GM19193 (cell line): ENCODE measurements around the gene KIAA1671.

Experiments used
- POLR2A ChIP-seq: IDR thresholded peaks from 4 replicates; pipeline ENCODE4 v1.6.1; 2011; ENCODE audit not compliant: insufficient read depth, insufficient read length; ENCODE audit errors: extremely low read depth

KIAA1671 gene

DNA sequence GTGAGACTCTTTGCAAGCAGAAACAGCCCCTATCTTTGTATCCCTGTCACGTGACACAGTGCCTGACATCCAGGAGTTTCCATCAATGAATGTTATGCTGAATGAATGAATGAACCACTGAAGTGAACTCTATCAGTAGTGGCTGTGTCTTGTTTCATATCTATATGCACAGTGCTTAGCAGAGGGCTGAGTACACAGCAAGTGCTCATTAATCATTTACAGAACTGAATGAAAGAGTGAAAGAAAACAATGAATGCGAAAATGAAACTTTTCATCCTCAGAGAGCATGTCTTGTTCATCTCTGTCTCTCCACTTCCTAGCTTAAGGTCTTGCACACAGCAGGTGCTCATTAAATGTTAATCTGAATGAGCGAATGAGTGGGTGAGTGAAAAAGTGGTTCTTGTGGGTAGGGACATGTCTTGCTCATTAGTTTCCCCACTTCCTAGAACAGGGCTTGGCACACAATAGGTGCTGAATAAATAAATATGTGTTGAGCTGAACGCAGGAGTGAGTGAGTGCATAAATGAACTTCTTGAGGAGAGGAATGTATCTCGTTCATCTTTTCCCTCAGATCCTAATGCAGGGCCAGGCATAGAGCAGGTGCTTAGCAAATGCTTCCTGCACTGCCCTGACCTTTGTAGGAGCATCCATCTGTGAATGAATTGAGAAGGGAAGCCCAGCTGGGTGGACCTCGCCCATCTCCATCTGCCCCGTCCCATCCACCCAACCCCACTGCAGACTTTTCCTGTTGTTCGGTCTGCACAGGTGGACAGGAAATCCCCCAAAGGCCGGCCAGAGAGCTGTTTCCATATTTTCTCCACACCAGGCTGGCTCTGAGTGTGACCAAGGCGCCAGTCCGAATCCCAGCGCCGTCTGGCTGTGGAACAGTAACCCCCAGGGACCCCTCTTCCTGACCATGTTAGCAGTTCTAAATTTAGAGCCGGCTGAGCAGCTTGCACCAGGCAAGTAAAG, 133.7 kb downstream of the KIAA1671 start:
- TF ChIP-seq POLR2A = no peak

DNA sequence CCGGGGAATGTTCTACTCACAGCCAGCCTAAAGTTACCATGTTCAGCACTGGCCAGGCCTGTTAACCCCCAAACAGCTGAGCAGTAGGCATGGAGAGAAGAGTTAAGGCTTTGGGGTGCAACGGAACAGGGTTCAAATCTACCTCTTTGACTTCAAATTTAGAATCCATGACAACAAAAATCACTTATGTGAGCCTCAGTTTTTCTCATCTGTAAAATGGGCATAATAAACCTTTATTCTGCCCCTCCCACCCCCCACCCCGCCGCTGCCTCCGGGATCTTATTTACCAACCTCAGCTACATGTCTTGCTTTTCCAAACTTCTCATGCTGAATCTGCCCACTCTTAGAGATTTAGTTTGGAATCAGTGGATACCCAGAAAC, 134.4 kb downstream of the KIAA1671 start:
- TF ChIP-seq POLR2A = no peak

DNA sequence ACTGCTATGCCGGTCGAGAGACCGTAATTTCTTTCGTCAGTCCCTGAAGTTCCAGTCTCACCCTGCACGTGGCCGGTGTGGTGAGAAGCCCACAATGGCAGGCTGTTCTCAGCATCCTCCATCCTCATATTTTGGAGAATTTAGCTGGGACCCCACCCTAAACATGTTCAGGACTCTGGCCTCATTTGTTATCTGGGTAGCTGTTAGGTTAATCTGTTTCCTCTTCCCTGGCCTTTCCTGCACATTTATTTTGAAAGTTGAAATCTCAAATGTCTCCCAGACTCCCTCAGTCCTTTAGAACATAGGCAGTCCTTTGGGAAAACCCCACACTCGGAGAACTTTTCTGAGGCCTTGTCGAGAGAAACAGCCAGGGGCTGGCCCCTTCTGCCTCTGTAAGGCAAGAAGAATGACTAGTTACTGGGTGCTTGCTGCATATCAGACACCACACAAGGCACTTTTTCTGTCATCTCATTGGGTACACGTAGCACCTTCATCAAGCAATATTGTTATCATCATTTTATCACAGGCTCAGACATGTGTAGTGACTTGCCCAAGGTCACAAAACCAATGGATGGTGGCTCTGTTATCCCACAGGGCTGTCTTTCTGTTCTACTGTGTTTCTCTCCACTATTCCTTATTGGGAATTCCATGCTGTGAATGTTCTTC, 137.8 kb downstream of the KIAA1671 start:
- no peak for TF ChIP-seq POLR2A

DNA sequence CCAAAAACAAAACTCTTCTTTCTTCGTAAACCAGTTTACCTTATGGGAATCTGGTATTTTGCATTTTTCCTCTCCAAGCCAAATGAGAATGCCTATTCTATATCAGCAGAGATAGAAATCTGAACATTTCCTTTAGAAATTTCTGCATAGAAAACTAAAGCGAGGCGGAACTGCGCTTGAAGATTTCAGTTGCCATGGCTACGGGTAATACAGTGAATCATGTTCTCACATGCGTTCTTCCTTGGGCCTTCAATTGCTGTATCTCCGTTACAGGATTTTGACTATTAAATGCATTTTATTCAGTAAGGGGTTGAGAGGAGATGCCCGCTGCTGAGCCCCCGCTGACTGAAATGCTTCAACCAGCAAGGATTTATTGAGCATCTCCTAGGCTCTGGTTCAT, 138.9 kb downstream of the KIAA1671 start:
- TF ChIP-seq POLR2A = no peak

DNA sequence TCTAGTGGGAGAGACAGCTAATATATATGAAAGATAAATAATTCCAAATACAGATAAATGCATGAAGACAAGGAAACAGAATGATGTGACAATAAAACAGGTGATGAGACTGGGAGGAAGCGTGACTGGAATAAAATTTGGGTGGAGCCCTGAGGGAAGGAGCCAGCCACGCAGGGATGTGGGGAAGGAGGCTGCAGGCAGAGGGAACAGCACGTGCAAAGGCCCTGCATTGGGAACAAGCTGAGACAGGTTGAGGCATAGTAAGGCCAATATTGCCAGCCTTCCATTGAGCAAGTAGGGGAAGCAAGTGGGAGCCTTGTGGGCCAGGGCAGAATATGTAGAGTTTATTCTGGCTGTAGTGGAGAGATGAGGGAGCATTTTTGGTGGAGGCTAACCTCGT, 139.6 kb downstream of the KIAA1671 start:
- TF ChIP-seq POLR2A = no peak

DNA sequence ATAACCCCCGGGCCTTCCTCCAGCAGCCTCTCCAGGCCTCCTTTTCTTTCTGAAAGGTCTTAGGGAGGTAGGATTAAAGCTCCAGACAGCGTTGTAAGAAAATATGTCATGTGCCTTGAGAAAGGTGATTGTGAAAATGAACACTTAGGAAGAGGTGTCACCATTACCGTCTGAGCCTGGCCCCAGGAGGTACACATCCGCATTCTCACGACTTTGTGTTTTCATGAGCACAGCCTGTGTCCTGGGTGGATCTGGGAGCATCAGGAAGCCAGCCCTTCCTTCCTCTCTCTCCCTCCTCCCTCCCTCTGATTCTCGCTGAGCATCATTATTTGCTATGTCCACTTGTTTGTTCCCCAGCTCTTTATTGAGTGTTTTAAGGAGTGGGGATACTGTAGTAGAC, 142.1 kb downstream of the KIAA1671 start:
- TF ChIP-seq POLR2A = no peak

DNA sequence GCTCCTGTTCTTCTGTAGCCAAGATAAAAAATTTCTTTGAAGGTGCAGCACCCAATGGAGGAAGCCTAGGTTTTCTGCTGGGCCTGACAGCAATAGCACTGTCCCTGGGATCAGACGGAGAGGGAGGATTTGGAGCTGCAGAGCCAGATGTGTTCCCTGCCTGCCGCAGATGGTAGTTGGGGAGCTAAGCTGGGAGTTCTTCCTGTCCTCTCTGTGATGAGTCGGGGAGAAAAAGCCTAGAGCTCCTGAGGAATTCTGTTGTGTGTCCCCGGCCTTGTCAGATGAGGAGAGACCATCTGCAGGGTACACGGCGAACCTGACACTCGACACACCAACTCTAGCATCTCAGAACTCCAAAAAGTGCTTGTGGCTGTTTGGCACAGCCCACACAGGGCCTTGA, 143.4 kb downstream of the KIAA1671 start:
- no peak for TF ChIP-seq POLR2A

DNA sequence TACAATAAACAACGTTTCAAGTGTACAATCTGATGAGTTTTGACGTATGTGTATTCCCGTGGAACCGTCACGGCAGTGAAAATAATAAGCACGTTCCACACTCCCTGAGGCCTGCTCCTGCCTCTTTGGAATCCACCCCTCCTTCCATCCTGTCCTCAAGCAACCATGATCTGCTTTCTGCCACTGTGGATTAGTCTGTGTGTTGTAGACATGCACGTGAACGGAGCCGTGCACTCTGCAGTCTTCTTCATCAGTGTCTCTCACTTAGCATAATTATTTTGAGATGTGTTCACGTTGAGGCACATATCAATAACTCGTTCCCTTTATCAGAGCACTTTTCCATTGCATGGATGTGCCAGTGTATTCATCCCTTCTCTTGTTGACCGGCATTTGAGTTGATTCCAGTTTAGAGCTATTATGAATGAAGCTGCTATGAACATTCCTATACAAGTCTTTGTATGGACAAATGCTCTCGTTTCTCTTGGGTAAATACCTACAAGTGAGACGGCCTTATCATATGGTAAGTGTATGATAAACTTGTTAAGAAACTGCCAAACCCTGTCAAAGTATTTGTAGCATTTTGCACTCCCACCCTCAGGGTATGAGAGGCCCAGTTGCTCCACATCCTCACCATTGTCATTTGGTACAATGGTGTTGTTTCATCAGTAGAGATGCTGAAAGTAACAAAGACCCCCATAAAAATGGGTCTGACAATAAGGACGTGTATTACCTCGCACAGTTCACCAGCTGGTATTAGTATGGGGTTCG, 144.3 kb downstream of the KIAA1671 start:
- TF ChIP-seq POLR2A = no peak

DNA sequence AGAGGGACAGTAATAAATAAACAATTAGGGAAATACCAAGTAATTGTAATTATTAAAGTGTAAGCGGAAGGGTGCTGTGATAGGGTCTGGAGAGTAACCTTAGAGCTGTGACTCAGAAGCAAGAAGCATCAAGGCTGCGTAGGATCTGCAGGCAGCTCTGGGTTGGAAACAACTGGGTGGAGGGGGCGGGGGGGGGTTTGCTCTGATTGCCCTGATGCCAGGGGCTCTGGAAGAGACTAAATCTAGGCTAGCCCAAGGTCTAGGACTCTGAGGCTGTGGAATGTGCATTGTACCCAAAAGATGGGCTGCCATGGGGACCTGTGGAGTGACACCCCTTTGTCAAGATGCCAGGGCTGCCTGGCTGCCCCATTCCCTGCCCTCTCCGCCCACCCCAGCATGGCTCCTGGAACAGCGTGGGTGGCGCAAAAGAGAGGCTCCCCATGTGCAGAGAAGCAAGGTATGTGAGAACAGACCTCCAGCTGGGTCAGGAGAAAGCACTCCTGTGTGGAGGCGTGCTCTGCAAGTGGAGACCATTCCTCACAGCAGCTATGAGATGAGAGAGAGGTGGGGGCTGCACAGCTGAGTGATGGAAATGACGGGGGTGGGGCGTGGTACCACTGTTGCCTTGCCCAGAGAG, 146.0 kb downstream of the KIAA1671 start:
- no peak for TF ChIP-seq POLR2A

DNA sequence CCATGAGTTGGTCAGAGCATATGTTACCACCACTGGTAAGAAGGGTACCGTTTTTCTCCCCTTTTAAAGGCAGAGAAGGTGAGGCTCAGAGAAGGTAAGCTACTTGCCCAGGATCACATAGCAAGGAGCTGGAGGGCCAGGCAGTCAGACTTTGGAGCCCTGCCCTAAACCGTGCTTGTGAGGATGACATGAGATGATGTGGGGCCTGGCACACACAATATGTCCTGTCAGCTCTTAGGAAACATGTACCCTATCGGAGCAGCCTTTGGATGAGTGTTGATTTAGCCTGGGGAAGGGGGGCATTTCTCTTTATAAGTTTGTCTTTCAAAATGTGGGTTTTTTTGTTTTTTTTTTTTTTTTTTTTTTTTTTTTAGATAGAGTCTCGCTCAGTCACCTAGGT, 146.7 kb downstream of the KIAA1671 start:
- no peak for TF ChIP-seq POLR2A

DNA sequence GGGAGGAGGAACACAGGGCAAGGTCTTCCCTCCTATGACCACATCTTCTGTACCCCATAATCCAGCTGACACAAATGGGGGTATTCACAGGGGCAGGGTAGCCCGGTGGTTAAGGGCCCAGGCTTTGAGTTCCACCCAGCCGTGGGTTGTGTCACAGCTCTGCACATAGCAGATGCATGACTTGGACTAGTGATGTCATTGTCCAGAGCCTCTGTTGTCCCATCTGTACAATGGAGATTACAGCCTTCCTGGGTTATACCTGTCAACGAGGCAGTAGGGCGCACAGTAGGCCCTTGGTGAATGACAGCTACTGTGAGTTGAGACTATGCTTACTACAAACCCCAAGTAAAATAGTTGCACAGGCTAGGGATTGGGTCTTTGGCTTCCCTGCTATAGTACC, 147.9 kb downstream of the KIAA1671 start:
- TF ChIP-seq POLR2A = no peak

DNA sequence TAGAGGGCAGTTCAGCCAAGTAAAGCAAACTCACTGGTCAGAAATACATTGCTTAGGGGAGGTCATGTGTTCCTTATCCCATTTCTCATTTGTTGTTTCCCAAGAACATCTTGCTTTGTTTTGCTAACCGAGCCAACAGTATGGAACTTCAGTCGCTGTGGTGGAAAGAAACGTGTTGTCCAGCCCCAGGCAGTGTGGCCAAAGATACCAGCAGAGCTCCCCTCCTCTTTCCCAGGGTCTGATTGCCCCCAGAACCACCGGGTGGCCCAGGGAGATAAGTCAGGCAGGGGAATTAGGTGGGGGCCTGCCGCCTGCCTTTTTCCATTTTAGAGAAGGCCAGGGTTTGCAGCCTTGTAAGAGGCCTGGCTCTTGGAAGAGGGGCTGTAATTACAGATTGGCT, 148.4 kb downstream of the KIAA1671 start:
- no peak for TF ChIP-seq POLR2A

DNA sequence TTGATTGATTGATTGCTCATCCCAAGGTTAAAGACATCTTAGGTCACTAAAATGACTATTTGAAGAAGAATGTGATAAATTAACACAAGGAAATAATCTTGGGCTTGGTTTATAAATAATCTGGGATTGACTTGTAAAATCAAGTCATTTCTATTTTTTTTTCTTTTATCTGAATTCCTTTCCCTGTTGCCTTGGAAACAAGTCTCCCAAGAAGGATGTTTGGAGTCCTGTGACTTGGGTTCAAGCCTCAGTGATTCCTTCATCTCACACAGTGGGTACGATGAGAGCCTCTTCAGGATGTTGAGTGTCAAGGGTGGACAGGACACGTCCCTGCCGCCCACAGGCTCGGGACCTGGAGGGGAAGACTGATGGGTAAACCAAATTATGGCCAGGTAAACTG, 149.0 kb downstream of the KIAA1671 start:
- no peak for TF ChIP-seq POLR2A

DNA sequence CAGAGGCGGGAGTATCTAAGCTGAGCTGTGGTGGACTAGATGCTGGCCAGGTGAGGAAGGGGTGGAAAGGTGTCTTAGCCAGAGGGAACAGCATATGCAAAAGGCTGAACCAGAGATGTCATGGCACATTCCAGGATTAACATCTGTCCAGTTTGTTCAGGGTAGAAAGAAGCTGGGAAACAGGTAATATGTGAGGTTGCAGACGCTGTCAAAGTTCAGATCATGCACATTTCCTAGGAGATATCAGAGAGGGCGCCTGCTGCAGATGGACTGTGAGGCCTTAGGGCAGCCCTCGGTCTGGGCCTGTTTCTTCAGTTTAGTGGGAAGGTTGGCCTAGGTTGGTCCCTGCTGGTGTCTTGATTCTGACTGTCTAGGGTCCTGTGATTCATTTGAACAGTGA, 149.5 kb downstream of the KIAA1671 start:
- no peak for TF ChIP-seq POLR2A

DNA sequence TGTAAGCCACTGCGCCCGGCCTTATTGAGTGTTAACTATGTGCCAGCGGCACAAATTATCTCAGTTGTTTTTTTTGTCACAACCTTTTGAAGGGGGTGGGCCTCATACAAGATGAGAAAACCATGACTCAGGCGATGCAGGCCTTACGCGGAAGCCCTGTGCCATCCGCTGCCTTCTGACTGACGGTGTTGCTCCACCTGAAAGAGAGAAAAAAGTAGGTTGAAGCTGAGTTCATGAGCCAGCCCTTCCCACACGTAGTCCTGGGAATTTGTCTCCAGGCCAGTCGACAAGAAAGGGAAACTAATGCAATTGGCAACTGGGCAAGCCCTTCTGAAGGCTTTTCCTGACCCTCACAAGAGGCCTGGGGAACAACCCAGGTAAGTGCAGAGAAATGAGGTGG, 150.2 kb downstream of the KIAA1671 start:
- no peak for TF ChIP-seq POLR2A
